NCI-H345 (cell line): ENCODE results near the gene PRPF19.

Source experiments
- DNase-seq: peaks from one replicate; lab custom pipeline; 2025; lab: John Stamatoyannopoulos, UW

The PRPF19 gene

DNA sequence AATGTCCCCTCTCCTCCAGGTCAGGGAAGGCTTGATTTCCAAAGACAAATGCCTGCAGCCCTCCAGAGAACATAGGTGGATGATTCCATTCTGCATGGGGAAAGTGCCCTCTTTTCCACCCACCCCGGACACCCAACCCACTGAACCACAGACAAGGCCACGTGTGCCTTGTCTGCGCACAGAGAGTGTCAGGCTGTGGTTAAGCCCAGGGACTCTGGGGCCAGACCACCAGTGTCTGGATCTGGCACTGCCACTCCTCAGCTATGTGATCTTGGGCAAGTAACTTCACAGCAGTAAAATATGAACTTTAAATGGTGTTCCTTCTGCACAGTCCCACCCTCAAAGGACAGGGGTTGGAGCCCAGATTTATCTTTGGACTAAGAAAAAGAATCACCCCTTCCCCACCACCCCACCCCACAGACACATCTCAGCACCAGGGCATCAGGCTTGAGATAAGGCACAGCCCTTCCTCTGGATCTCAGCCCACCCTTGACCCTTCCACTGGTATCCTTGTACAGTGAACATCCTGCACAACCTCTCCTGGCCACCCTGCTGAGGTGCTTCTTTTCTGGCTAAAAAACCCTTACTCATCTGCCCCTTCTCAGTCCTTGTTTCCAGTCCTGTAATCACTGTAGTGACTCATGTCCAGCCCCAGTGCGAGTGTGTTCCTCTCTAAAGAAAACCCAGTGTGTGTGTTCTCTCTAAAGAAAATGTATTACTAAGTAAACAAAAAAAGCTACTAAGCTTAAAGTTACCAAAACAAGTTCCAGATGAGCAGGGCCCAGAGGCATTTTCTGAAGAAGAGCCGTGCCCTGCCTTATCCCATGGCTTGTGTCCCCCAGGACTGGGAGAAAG is 48.8 kb downstream of the PRPF19 start:
- no peak for DNase-seq

DNA sequence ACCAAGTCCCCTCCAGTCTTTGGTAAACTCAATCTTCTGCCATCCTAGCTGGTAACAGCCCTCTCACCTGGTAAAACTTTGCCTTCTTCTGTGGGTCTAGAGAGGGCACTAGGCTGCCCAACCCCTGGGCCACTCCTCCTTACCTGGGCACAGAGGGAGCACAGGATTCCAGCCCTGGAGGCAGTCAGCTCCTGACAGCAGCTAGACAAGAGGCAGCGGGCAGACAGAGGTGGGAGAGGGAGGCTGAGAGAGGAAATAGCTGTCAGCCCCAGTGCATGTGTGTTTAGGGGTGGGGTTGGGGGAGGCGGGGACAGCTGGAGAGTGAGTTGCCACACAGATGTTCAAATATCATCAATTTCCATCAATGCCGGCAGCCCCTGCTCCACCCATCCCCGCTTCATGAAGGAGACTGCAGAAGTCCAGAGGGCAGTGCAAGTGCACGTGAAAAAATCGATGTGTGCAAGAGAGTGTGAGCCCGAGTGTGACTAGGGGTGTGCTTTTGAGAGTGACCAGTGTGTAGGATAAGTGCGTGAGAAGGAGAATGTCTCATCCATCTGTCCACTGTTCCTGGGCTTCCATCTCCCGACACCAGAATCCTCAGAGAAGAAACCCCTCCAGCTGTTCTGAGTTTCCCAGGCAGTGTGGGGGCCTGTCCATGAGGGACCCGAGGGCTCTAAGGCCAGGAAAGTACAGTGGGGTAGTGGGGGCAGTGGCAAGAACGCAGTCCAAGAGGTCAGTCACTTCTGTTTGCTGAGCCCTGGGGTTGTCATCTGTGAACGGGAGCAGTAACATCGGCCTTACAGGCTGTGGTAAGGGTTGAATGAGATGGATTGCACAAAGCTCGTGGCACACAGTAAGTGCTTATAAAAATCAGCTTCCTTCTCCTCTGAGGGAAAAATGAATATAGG is 50.4 kb downstream of the PRPF19 start, which contains the start of gene PTGDR2:
Gene PTGDR2 (minus strand): TSS at position 225 of the 908 bp plus-strand sequence. CDS start 2,228 bp downstream, outside the sequence.
- no peak for DNase-seq

DNA sequence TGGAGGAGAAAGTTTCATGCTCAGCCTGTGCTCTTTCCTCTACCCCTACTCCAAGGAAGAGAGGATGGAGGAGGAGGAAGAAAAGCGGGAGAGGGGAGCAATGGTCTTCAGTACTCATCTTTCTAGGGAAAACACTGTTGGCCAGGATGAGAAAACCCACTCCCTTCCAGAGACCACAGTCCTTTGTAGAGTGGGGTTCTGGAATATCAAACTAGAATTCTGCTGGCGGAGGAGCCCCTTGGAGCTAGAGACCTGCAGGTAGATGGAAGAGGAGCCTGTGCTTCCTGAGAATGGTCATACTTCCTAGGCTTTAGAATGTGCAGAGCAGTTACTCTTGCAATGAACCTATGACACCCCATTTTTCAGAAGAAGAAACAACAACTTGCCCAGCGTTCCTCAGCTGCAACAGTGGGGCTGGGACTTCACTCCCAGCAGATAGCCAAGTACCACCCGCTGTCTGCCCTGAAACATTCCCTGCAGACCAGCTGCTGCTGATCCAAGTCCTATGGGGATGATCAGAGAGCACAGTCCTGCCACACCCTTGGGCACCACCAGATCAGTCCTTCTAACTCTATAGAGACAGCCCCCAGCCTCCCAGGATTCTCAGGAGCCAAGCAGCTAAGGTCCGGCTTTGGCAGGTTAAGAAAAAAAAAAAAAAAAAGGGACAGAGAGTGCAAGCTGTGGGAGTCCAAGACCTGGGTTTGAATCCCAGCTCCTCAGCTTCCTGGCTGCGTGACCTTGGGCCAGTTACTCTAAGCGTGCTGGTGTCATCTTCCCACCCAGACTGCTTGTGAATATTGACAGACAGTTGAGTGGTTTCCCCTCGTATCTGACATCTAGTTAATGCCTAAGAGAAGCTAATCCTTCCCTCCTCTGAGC is 51.3 kb downstream of the PRPF19 start:
- no peak for DNase-seq

DNA sequence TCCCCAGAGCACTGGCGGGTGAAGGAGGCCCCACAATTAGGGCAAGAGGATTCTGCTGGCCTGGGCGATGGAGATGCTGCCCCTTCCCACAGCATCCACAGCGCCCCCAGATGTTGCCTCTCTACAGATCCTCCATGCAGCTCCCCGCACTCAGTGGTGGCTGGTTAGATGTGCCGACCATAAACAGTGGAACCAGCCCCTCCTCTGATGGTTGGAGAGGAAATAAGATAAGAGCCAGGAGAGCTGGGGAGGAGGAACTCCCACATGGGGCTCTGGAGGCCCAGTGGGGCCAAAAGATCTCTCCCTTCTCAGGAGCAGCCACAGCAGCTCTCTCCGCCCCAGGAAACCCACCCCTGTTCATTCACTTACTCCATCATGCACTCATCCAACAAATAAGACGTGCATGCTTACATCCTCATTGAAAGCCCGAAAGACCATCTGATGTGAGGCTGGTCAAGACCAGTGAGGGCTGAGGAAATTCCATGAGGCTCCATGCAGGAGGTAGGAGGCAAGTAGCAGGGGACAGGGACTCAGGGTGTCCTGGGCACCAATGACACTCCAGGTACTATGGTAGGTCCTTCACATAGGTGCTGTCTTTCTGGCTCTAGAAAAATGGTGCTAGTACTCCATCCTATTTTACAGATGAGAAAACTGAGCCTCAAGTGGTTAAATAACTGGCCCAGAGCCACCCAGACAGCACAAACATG is 52.1 kb downstream of the PRPF19 start:
- DNase-seq: no peak

DNA sequence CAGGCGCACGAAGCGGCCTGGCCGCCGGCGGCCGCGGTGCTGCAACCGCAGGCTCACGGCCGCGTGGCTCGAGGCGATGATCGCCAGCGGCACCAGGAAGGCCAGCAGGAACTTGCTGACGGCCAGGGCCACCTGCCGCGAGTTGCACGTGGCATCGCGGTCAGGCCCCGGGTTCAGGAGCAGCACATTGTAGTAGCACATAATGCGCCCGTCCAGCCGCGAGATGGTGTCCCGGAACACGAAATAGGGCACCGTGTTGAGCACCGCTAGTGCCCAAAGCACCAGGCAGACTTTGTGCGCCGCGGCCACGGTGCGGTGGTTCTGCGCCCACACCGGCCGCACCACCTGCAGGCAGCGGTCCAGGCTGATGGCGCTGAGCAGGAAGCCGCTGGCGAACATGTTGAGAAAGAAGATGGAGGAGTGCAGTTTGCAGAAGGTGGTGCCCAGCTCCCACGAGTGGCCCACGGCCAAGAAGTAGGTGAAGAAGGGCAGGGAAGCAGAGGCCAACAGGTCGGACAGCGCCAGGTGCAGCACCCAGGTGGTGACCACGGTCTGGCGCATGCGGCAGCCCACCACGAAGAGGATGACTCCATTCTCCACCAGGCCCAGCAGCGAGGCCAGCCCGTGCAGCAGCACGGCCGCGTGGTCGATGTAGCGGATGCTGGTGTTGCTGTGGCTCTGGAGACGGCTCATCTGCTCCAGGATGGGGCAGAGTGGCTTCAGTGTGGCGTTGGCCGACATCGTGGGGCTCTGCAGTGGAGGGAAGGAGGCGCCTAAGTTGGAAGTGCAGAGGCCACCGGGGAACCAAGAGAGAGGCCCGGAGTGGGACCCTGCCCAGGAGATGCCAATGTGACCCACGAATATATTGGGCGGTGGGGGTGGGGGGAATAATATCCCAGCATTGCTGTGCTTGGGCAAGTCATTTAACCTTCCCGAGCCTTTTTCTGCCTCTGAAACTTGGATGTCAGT is 53.1 kb downstream of the PRPF19 start:
- DNase-seq: no peak

DNA sequence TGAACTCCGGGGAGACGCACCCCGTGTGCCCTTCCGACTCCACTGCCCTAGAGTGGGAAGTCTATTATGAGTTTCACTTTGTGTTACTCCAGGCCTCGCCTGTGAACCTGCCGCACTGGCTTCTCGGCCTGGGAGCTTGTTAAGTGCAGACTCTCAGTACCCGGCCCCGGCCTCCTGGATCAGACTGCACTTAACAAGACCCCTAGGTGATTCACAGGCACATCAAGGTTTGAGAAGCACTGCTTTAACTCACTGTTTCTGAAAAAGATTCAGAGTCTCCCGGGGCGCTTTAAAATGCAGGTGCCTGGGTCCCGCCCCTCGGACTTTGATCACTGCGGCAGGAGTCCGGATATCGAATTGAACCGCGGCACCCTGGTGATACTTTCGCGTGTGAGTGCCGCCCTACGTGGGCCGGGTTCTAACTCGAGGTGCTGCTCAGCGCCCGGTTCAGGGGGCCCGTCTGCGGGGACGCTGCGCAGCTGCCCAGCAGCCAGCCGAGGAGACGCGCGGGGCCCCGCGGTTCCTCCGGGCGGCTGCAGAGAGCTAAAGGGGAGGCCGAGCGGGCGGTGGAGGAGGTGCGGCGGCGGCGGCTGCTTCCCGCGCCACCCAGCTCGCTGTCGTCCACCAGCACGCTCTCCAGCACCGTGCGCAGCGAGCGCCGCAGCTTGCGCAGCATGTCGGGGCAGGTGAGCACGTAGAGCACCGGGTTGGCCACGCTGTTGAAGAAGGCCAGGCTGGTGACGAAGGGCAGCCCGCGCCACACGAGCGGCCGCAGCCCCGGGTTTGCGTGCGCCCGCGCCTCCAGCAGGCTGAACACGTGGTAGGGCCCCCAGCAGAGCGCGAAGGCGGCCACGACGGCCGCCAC is 54.0 kb downstream of the PRPF19 start:
- DNase-seq: no peak

DNA sequence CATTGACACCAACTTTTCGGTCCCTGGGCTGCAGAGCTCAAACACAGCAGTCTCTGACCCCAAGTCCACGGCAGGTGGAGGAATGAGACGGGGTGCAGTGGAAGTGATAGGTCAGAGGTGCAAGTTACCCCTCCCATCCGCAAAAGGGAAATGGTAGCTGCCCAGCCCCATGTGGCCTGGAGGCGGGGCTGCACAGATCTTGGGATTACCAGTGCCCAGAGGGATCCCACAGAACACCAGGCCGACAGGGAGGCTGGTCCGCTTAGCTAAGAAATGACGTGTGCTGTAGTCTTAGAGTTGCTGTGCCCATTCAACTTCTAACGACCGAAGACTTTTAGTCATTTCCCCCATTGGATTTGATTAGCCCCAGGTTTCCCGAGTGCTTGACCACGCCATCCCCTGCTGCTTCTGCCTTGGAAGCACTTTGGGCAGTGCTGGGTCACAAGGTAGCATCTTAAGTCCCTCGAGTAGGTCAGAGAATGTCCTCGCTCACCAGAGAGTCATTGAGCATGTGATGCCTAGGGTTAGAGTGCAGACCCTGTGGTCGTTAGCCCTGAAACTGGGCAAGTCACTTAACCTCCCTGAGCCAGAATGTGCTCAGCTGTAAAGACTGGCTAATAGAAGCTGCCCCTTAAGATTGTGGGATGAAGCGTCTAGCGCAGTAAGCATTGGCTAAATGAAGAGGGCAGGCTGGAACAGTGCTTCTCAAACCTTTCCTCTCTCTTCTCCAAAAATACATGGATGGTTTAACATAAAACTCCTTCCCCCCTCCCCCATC is 54.9 kb downstream of the PRPF19 start:
- no peak for DNase-seq

DNA sequence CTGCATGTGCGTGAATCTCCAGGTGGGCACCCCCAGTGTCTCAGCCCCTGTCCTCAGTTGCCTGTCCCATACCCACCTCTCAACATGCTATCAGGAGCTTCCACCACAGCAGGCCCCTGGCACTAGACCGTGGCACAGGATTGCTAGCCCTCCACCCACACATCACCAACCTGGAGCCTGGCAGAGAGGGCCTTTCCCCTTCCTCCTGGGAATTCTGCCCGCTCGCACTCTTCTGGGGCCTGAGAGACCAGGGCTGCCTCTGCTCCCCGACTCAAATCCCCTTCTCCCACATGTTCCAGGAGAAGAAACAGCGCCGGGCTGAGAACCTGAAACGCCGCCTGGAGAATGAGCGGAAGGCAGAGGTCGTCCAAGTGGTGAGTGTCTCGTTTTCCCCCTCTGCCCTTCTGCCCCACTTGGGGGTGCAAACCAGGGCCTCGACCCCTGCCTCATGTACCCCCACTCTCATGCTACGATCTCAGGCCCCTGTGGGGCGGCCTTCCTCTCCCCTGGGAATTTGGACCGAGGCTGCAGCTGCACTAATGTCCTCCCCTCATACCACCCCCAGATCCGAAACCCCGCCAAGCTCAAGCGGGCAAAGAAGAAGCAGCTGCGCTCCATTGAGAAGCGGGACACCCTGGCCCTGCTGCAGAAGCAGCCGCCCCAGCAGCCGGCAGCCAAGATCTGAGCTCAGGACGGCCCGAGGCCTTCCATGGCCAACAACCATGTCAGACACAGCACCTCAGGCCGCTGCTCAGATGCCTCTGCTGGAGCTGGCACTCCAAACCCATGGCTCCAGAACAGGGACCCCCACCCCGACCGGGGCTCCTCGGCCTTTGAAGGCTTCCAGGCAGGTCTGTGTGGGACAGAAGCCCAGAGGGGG is 56.5 kb downstream of the PRPF19 start:
- DNase-seq: no peak

DNA sequence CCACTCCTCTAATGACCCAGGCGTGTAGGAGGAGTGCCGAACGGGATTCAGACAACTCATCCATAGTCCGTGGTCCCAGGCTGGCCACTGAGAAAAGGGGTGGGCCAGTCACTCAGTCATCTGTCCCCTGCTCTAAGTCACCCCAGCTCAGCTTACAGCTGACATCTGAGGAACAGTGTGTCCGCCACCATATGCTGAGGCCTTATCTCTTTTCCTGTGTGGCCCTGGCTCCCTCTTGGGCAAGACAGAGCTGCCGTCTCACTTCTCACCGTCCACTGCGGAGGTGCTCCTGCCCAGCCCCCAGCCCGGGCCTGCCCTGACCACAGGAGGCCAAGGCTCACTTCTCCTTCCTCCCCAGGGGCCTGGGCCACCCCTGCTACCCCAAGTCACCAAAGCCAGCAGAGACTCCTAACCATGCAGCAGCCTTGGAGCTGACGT is 57.7 kb downstream of the PRPF19 start:
- DNase-seq: no peak

DNA sequence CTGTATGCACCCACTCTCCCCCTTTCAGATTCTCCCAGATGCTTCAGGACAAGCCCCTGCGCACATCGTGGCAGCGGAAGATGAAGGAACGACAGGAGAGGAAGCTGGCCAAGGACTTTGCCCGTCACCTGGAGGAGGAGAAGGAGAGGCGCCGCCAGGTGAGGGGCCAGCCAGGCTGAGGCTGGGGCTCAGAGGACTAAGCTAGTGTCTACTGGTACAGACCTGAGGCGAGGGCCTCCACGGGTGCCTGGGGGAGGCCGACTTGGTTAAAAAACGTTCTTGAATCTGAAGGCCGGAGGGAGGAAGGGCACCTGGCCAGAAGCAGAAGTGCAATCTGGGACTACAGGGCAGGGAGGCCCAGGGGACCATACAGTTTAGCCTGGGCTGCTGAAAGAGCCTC is 58.5 kb downstream of the PRPF19 start:
- no peak for DNase-seq

DNA sequence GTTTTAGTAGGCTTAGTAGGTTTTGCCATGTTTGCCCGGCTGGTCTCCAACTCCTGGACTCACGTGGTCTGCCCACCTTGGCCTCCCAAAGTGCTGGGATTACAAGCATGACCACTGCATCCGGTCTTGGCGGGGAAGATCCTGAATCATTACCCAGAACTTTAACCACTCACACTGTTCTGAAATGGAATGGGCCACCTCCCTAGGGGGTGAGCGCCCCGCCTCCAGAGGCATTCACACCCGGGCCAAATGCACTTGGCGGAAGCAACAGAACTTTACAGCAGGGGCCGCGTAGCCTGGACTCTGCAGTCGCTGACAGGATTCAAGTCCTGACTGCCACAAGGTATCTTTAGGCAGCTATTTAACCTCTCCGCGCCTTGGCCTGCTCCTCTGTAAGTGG is 59.1 kb downstream of the PRPF19 start:
- no peak for DNase-seq

DNA sequence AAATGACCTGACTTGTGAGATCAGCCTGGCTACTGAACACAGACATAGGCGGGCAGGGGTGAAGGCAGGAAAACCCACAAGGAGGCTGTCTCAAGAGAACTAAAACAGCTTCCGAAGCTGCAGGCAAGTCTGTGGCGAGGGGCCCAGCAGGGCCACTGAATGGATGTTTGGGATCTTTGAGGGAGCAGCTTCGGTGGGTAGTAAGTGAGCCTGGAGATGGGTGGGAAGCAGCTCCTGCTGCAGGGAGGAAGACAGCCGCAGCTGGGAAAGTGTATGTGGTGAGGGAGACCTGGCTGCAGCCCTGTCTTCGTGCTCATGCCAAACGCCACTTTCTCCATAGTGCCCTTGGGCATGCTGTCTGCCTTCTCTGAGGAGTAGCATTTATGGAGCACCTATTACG is 61.0 kb downstream of the PRPF19 start:
- DNase-seq: no peak

DNA sequence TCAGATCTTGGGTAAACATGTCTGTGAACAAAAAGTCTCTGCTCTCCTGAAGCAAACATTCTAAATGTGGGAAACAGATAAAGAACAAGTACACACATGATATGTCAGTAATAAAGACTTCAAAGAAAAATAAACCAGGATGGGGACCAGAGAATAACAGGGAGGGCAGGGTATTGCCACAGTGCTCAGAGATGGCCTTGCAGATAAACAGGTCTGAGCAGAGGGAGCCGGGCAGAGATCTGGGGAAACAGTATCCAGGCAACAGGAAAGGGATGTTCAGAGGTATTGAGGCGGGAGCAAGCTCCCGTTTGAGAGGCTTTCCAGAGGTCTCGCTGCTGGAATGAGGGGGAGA is 61.5 kb downstream of the PRPF19 start:
- DNase-seq: no peak

DNA sequence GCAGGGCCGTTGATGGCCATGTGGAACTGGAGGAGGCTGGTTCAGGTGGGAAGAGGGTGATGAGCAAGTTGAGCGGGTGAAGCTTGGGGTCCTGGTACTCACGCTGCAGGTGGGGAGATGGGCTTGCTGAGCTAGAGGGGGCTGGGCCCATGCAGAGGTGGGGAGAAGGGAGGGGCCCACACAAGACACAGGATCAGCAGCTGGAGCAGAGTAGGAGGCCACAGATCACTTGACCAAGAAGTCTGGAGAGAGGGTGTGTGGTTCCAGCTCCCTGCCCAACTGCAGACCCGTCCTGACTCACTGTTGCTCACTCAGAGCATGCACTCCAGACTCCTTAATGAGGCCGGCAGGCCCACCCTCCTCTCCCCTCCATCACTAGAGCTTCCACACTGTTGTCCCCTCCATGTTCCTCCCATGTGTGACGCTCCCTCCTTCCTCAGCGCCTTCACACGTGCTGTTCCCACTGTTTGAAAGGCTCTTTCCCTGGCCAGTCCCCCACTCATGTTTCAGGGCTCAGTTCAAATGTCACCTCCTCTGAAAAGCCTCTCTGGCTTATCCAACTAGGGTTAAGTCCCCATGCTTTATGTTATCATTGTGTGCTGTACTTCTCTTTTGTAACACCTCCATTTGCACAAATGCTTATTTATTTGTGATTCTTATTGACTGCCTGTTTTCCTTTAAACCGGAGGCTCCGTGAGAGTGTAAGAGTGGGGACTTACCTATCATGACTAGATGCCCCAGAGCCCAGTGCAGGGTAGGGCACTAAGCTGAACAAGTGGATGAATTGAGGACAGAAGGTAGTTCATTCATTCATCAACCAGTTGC is 62.1 kb downstream of the PRPF19 start:
- no peak for DNase-seq

DNA sequence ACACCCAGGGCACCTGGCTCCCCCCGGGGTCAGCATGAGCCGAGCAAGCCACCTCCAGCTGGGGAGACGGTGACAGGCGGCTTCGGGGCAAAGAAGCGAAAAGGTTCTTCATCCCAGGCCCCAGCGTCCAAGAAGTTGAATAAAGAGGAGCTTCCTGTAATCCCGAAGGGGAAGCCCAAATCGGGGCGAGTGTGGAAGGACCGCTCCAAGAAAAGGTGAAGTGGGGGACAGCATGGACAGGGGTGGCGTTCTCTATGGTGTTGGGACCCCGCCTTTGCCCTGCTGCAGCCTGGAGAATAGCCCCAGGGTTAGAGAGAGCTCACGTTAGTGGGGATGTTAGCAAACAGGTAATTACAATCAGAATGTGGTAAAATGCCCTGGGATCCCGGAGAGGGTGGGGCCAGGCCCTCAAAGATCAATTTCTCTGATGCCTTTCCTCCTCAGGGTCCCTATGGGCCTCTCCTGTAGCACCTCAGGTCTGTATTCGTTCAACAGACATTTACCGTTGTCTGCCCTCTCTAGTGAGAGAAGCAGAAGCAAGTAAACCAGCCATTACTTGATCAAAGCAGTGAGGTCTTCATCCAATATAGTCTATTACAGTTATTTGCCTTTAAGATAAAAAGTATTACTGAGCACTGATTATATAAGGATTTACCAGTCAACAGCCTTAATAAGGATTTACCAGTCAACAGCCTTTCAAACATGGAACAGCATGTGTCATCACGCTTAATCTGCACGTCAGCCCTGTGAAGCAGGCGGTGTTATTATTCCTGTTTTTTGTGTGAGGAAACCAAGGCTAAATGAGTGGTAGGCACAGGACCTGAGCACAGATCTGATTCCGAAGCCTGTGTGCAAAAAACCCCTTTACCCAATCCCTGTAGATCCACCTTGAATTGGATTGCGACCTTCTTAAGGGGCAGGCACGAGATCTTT is 63.5 kb downstream of the PRPF19 start:
- DNase-seq: no peak
